HG03442 (cell line): Measurements from ENCODE around the gene FGF16.
"Not testable (repeated sequence)": the region's sequence is repeated elsewhere in the genome, so short reads cannot be mapped to it uniquely, and the experiment has no call there.

Source experiments
- ATAC-seq: cut with Tn5 transposase; IDR thresholded peaks from one replicate; pipeline ENCODE4 v1.9.1; 2021; ENCODE audit warnings: mild to moderate bottlenecking, moderate library complexity; ENCODE audit not compliant: unreplicated experiment

The FGF16 gene

GRCh38 chrX:77446029-77446585 lies 1.1 kb upstream of the FGF16 start:
- no peak for ATAC-seq

DNA sequence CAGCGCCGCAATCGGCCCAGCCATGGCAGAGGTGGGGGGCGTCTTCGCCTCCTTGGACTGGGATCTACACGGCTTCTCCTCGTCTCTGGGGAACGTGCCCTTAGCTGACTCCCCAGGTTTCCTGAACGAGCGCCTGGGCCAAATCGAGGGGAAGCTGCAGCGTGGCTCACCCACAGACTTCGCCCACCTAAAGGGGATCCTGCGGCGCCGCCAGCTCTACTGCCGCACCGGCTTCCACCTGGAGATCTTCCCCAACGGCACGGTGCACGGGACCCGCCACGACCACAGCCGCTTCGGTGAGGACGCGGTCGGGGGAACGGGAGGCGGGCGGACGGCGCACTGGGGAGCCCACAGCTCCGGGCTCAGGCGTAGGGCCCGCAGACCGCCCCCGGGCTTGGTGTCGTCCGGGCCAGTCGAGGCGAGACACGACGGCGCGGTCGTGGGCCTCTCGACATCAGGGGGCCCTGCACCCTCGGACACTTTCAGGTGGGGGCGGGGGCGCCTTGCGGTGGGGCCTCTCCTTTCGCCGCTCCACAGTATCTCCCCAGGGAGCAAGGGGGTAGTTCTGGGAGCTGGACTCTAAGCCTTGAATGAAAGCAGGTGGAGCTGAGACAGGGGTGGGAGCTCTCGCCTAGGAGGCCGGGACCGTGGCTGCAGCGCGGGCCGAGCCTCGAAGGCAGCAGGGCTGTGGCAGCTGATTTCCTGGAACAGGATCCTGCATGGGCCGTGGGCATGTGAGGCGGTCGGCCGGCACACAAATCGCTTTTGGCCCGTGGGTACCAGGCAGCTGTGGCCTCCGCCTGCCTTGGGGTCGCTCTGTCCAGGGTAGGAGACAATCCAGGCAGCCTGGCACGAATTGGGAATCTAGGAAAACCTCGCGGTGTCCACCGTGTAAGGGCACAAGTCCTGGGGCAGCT lies 722 bp downstream of the FGF16 start:
- ATAC-seq: no peak

- no peak for ATAC-seq
Measured at GRCh38 chrX:77450415-77450814, 3.2 kb downstream of the FGF16 start.

- ATAC-seq: no peak
Measured at GRCh38 chrX:77450996-77451395, 3.8 kb downstream of the FGF16 start.

GRCh38 chrX:77453190-77453589 lies 6.0 kb downstream of the FGF16 start:
- no peak for ATAC-seq

DNA sequence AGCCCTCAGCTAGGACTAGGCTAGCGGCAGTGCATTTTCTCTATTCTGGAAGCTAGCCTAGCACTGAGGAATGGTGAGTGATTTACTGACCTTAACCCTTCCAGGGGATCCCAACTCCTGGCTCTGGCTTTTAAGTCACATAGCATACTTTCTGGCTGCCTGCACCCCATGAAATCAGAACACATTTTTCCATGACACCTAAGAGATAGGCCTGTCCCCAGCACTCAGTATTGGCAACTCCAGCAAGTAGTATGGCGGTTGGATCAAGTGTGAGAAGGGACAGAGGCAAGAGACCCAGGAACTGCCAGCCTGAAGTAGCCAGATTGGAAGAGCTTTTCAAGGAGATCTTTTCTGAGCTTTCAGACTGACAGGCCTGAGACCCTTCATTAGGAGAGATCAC lies 8.2 kb downstream of the FGF16 start:
- ATAC-seq: no peak

- ATAC-seq: no peak
Measured at GRCh38 chrX:77484045-77484444, 36.9 kb downstream of the FGF16 start.

- ATAC-seq: no peak
Measured at GRCh38 chrX:77493677-77494553, 46.7 kb downstream of the FGF16 start.

DNA sequence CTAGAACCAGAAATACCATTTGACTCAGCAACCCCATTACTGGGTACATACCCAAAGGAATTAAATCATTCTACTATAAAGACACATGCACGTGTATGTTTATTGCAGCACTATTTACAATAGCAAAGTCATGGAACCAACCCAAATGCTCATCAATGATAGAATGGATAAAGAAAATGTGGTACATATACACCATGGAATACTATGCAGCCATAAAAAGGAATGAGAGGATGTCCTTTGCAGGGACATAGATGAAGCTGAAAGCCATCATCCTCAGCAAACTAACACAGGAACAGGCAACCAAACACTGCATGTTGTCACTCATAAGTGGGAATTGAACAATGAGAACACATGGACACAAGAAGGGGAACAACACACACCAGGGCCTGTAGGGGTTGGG lies 53.0 kb downstream of the FGF16 start:
- not testable (repeated sequence) for ATAC-seq

DNA sequence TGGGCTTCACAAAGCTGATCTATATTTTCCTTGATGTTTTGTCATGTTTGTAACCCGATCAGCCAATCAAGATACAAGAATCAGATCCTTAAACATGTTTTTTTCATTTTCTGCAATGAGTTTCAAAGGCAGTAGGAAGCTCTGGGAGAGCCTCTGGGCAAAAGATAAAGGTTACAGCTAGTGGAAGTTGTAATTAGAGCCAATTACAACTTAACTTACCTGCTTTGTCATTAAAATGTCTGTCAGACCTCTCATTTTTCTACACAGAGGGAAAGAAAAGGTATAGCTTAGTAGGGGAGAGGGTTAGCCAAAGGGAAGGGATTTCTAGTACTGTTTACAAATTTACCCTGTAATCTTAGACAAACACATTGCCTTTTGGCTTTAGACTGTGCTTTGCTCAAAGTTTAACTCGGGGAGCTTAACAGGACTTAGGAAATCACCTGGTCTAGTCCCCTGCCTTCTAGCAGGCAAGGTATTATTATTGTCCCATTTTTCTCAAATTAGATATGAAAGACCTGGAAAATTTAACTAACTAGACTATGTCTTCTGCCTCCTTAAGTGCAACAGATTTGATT lies 55.8 kb downstream of the FGF16 start:
- ATAC-seq: no peak

- no peak for ATAC-seq
Measured at GRCh38 chrX:77505227-77505626, 58.0 kb downstream of the FGF16 start.
